Measurements from ENCODE around the gene SCRT2. TPM values are rescaled to one million over a fixed set of nuclear protein-coding genes. Genes with fewer than 3 reads are reported as not detected.

SCRT2 gene
- not detected in 2 replicates for total RNA-seq

GRCh38 chr20:675453-676314, at the start of gene SCRT2:
Gene SCRT2, minus strand, starts transcription at chr20:675802. Its CDS starts 201 bp downstream, at chr20:675601.

GRCh38 chr20:653110-653589, 22.5 kb downstream of the SCRT2 start, which contains the start of gene SRXN1:
Gene SRXN1, minus strand, starts transcription at chr20:653200. Its CDS starts 15 bp downstream, at chr20:653185.

Other genes with a start within 250 kb of the SCRT2 start
- 30.3 and 38.5 TPM in 2 replicates for gene TBC1D20, start 213.3 kb downstream of the SCRT2 start, total RNA-seq
- 98.6 and 102 TPM in 2 replicates for gene CSNK2A1, start 132.0 kb downstream of the SCRT2 start, total RNA-seq
- gene TCF15, start 65.5 kb downstream of the SCRT2 start, total RNA-seq: 0.09 TPM in 1 of 2 replicates, not detected in the other
- 62.6 and 94.9 TPM in 2 replicates for gene SRXN1, start 22.6 kb downstream of the SCRT2 start, total RNA-seq
- gene SLC52A3, start 92.7 kb upstream of the SCRT2 start, total RNA-seq: not detected in 2 replicates
- 1.00 and 2.4 TPM in 2 replicates for gene FAM110A, start 157.9 kb upstream of the SCRT2 start, total RNA-seq
- not detected in 2 replicates for gene ANGPT4, start 240.5 kb upstream of the SCRT2 start, total RNA-seq

All from smooth muscle cell of bladder (primary cell).